Endothelial cell of umbilical vein (primary cell): Measurements from ENCODE around the gene SEMG2. TPM values are rescaled to one million over a fixed set of nuclear protein-coding genes. Genes with fewer than 3 reads are reported as not detected.

ENCODE experiments used
- BruUV-seq: library from RNA; stranded (reverse); fragments of 400-500 nt; replicated peaks from 2 replicates; lab custom pipeline; 2021; lab: Mats Ljungman, UMichigan
- CTCF ChIA-PET: fragments of 300-600, 350-600 bp; sonication (Branson Sonifier 250); formaldehyde crosslinking; loops from one replicate; lab custom pipeline; 2021; ENCODE audit warnings: antibody characterized with exemption, inconsistent platforms; lab: Charles Lee
- POLR2A ChIA-PET: fragments of 300-600, 350-600 bp; sonication (Branson Sonifier 250); formaldehyde crosslinking; loops from one replicate; lab custom pipeline; 2021; ENCODE audit warnings: antibody characterized with exemption, inconsistent platforms; lab: Charles Lee
- DNase-seq: peaks from one replicate; pipeline ENCODE4 v3.0.0-alpha.2; 2011; ENCODE audit warnings: low read depth, low spot score
- FAIRE-seq: peaks from 2 replicates; lab custom pipeline; 2011; peaks lifted over from hg19 to GRCh38; lab: Jason Lieb, UNC
- H2AFZ ChIP-seq: 2 replicates; pipeline ENCODE4 v1.6.0; 2012; ENCODE audit warnings: low read depth, low read length, control low read depth, inconsistent platforms
- H3K27ac ChIP-seq: 2 replicates; pipeline ENCODE4 v1.5.1; 2011; ENCODE audit warnings: low read depth, mild to moderate bottlenecking, control low read depth, low read length, moderate library complexity; ENCODE audit not compliant: insufficient read depth
- H3K27me3 ChIP-seq, 2 experiments: 2 replicates each; pipeline versions ENCODE4 v1.6.0 to v1.6.1; 2011; ENCODE audit warnings: low read length in 2 of 2, mixed read lengths in 1 of 2; ENCODE audit not compliant: control insufficient read depth in 2 of 2, insufficient read depth in 2 of 2
- H3K36me3 ChIP-seq, 2 experiments: 2 replicates in 1 of 2; 3 replicates in 1 of 2; pipeline ENCODE4 v1.5.1; 2011; ENCODE audit warnings: low read length in 2 of 2, mild to moderate bottlenecking in 1 of 2, moderate library complexity in 1 of 2; ENCODE audit not compliant: control insufficient read depth in 2 of 2, insufficient read depth in 2 of 2; ENCODE audit errors: extremely low read depth in 1 of 2
- H3K4me1 ChIP-seq: 3 replicates; pipeline ENCODE4 v1.5.1; 2011; ENCODE audit warnings: mild to moderate bottlenecking, low read length; ENCODE audit not compliant: control insufficient read depth, insufficient read depth; ENCODE audit errors: extremely low read depth
- H3K4me2 ChIP-seq: 2 replicates; pipeline ENCODE4 v1.6.1; 2011; ENCODE audit warnings: low read length, control low read depth, mixed read lengths; ENCODE audit not compliant: insufficient read depth
- H3K4me3 ChIP-seq, 3 experiments: fragments of 200-600 bp in 1 of 3; sonication (generic), shearing (Covaris generic) in 1 of 3; replicated peaks in 1 of 3; 2 replicates each; pipeline ENCODE4 v1.5.1; 2011 to 2016; ENCODE audit warnings: control low read depth in 3 of 3, low read length in 3 of 3, mild to moderate bottlenecking in 2 of 3, inconsistent platforms in 1 of 3, low read depth in 1 of 3, moderate library complexity in 1 of 3; ENCODE audit not compliant: insufficient read depth in 1 of 3
- H3K79me2 ChIP-seq: 2 replicates; pipeline ENCODE4 v1.6.0; 2012; ENCODE audit warnings: low read length, inconsistent platforms; ENCODE audit not compliant: control insufficient read depth, insufficient read depth
- H3K9ac ChIP-seq: replicated peaks from 2 replicates; pipeline ENCODE3; 2011; ENCODE audit warnings: low read length, control low read depth; ENCODE audit not compliant: insufficient read depth; ENCODE audit errors: extremely low read depth
- H3K9me1 ChIP-seq: replicated peaks from 3 replicates; pipeline ENCODE4 v1.6.0; 2011; ENCODE audit warnings: mild to moderate bottlenecking, low read length; ENCODE audit not compliant: control insufficient read depth, insufficient read depth; ENCODE audit errors: extremely low read depth
- H3K9me3 ChIP-seq: replicated peaks from 2 replicates; pipeline ENCODE4 v1.5.1; 2012; ENCODE audit warnings: low read length, inconsistent platforms; ENCODE audit not compliant: control insufficient read depth, insufficient read depth
- H4K20me1 ChIP-seq: replicated peaks from 2 replicates; pipeline ENCODE3; 2011; ENCODE audit warnings: mild to moderate bottlenecking, low read length; ENCODE audit not compliant: control insufficient read depth, insufficient read depth; ENCODE audit errors: extremely low read depth
- CTCF ChIP-seq, 2 donors: IDR thresholded peaks; 1 replicate in 1 of 2; 2 replicates in 1 of 2; pipeline ENCODE4 v1.5.1; 2011; ENCODE audit warnings: low read length in 2 of 2, mild to moderate bottlenecking in 2 of 2, moderate library complexity in 2 of 2, control low read depth in 1 of 2, inconsistent platforms in 1 of 2, low read depth in 1 of 2; ENCODE audit not compliant: insufficient read depth in 1 of 2; ENCODE audit errors: extremely low read depth in 1 of 2
- EZH2 ChIP-seq: IDR thresholded peaks from 2 replicates; pipeline ENCODE4 v1.6.1; 2012; ENCODE audit warnings: borderline replicate concordance, low read depth, mild to moderate bottlenecking, moderate library complexity, low read length, inconsistent platforms; ENCODE audit not compliant: severe bottlenecking
- FOS ChIP-seq: IDR thresholded peaks from 2 replicates; pipeline ENCODE4 v1.6.1; 2011; ENCODE audit warnings: mild to moderate bottlenecking, low read length, moderate library complexity, borderline replicate concordance; ENCODE audit not compliant: insufficient read depth
- GATA2 ChIP-seq: IDR thresholded peaks from 2 replicates; pipeline ENCODE4 v1.7.0; 2011; ENCODE audit warnings: low read depth, mild to moderate bottlenecking, moderate library complexity, mixed read lengths, low read length; ENCODE audit not compliant: insufficient read length, insufficient read depth
- JUN ChIP-seq: IDR thresholded peaks from 2 replicates; pipeline ENCODE4 v1.6.1; 2011; ENCODE audit warnings: borderline replicate concordance, low read depth; ENCODE audit not compliant: insufficient read length, insufficient read depth
- MAX ChIP-seq: IDR thresholded peaks from 2 replicates; pipeline ENCODE4 v1.6.1; 2011; ENCODE audit not compliant: insufficient read depth, insufficient read length
- MYC ChIP-seq: IDR thresholded peaks from one replicate; pipeline ENCODE4 v1.6.1; 2011; ENCODE audit warnings: mild to moderate bottlenecking, low read depth, low read length
- POLR2A ChIP-seq: IDR thresholded peaks from 2 replicates; pipeline ENCODE4 v1.6.1; 2012; ENCODE audit warnings: low read depth, mild to moderate bottlenecking, control low read depth, low read length
- POLR2AphosphoS5 ChIP-seq: IDR thresholded peaks from 2 replicates; pipeline ENCODE4 v1.6.1; 2012; ENCODE audit warnings: low read depth, mild to moderate bottlenecking, control low read depth, low read length, moderate library complexity; ENCODE audit not compliant: insufficient read depth
- dilution Hi-C: fragments of 300-500 bp; cut with MboI; formaldehyde crosslinking; loops from one replicate; pipeline ENCODE4 v1.15.0; 2019; ENCODE audit warnings: low sequenced_read_pairs; ENCODE audit not compliant: extremely low pct_ligation_motif_present
- intact Hi-C: fragments of 100-400 bp; cut with micrococcal nuclease; formaldehyde crosslinking; loops from one replicate; pipeline ENCODE4 v1.10.0; 2022
- polyA plus RNA-seq, 4 experiments: library from polyadenylated mRNA; depleted of rRNA in 3 of 4; stranded (reverse) in 3 of 4; unstranded in 1 of 4; fragments of >200 nt; gene quantifications; 2 replicates each; pipeline versions ENCODE4 v1.2.1 to v1.2.3, GENCODE V29; 2011 to 2012; ENCODE audit warnings: missing spikeins in 1 of 4
- total RNA-seq: library from RNA; stranded (reverse); gene quantifications from 2 replicates; pipeline ENCODE4 v1.2.3, GENCODE V29; 2021

Gene SEMG2
- total and polyA plus RNA-seq, 2 donors (not counting 3 experiments of a cell fraction or from before 2014, with no cell fraction given): not detected

DNA sequence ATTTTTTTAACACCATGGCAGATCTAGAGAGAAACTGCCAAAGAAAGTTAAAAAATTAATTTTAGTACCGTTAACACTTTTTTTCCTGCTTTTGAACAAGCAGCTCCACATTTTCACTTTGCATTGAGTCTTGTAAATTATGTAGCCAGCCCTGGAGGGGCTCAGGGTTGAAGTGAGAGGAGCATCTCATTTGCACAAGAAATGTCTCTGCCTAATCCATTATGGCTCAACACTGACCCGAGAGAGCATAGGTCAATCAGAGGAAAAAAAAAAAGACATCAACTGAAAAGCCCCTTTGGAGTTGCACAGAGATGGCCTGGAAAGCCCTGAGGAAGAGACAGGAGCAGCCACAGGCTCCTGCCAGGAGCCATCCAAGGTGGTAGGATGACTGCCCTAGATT is 37.5 kb downstream of the SEMG2 start:
- no TSS peak for BruUV-seq
- no peak for DNase-seq

More for the DNA sequence above, 37.5 kb downstream of the SEMG2 start:
- Histone ChIP-seq H3K9me1 (no peaks in the 10 kb centered on the region), H3K36me3 (no peaks in the 10 kb centered on the region), H3K4me3 (no peak overlapping the region), H2AFZ (no peak overlapping the region), H3K4me2 (no peak overlapping the region), H3K4me1 (no peaks in the 10 kb centered on the region), H3K79me2 (no peaks in the 10 kb centered on the region), H3K9me3 (no peaks in the 10 kb centered on the region), H4K20me1 (no peaks in the 10 kb centered on the region), H3K27me3 (peaks cover 2% of the 10 kb centered on the region in 2 experiments), H3K9ac (no peak overlapping the region), H3K27ac (no peak overlapping the region)
- dilution Hi-C loops: no loop called here
- POLR2A ChIA-PET: no interaction called here
- CTCF ChIA-PET: interaction anchor here (0.9 to 1.0 kb wide), 2 partner anchors 32 to 35 kb away, joined by 3 read pairs; no protein-coding TSS in a partner anchor
- intact Hi-C loops: no loop called here
- FAIRE-seq: no peak
- TF ChIP-seq GATA2 (no peak), POLR2AphosphoS5 (no peak), MAX (no peak), POLR2A (no peak), JUN (no peak), FOS (no peak), MYC (no peak), CTCF (IDR thresholded peaks at IDR 0.05; ENCODE audit: extremely low read depth in 1 of 2, insufficient read depth in 1 of 2, low read depth in 1 of 2, low read length in 2 of 2) (no peak), EZH2 (no peak)
